ENCODE results near the gene C15orf62. TPM values are rescaled to one million over a fixed set of nuclear protein-coding genes. Genes with fewer than 3 reads are reported as not detected.

C15orf62 gene
- total RNA-seq, 1 experiment from 2014 or later: 0.72 TPM

- ChIA-PET POLR2A (interaction anchor here (0.5 to 0.6 kb wide), 2 partner anchors 127 to 238 kb away, joined by 3 to 6 read pairs; no protein-coding TSS in a partner anchor), CTCF (interaction anchor here (0.6 to 1.5 kb wide), 8 partner anchors 9 to 531 kb away, joined by 3 to 11 read pairs (median 4); partner anchors contain the start of gene GCHFR)
- H3K27ac Mint-ChIP-seq: no peak overlapping the region
- H3K9me3 Mint-ChIP-seq: no peaks in the 10 kb centered on the region
- ATAC-seq: no peak
- H3K36me3 Mint-ChIP-seq: peaks cover 8% of the 10 kb centered on the region
- peaks cover 40% of the 10 kb centered on the region for H3K4me1 Mint-ChIP-seq
- no peak for DNase-seq (ENCODE audit: low spot score)
- no peaks in the 10 kb centered on the region for H3K27me3 Mint-ChIP-seq (ENCODE audit: low read depth)
- TF ChIP-seq ZNF219 (CRISPR knock-in tag; IDR thresholded peaks at IDR 0.05; ENCODE audit: borderline replicate concordance): no peak
- no peak for TF ChIP-seq RORB (CRISPR knock-in tag; IDR thresholded peaks at IDR 0.05)
- no peak for TF ChIP-seq GTF2I (CRISPR knock-in tag; conservative IDR thresholded peaks at IDR 0.05)
- no peak for TF ChIP-seq ETV6 (CRISPR knock-in tag; IDR thresholded peaks at IDR 0.05)
- no peak for TF ChIP-seq E2F5 (CRISPR knock-in tag; IDR thresholded peaks at IDR 0.05)
- no peak for TF ChIP-seq SP1 (CRISPR knock-in tag; conservative IDR thresholded peaks at IDR 0.05)
- TF ChIP-seq ATF1 (CRISPR knock-in tag; IDR thresholded peaks at IDR 0.05): no peak
- no peak for TF ChIP-seq ZNF416 (CRISPR knock-in tag; IDR thresholded peaks at IDR 0.05)
- no peak for TF ChIP-seq TCF7 (CRISPR knock-in tag; IDR thresholded peaks at IDR 0.05; ENCODE audit: low read depth)
- no peak for TF ChIP-seq GRHL2 (CRISPR knock-in tag; IDR thresholded peaks at IDR 0.05; ENCODE audit: insufficient replicate concordance, severe bottlenecking)
- no peak for TF ChIP-seq ATF3 (CRISPR knock-in tag; conservative IDR thresholded peaks at IDR 0.05)
- TF ChIP-seq STAT6 (CRISPR knock-in tag; conservative IDR thresholded peaks at IDR 0.05; ENCODE audit: low read depth): no peak
- TF ChIP-seq USF2 (CRISPR knock-in tag; IDR thresholded peaks at IDR 0.05): no peak
- TF ChIP-seq FOXK1 (CRISPR knock-in tag; IDR thresholded peaks at IDR 0.05): no peak
- TF ChIP-seq USF1 (CRISPR knock-in tag; IDR thresholded peaks at IDR 0.05): no peak
- H3K4me3 Mint-ChIP-seq: no peak overlapping the region
Observed at GRCh38 chr15:40803688-40804087, 33.9 kb downstream of the C15orf62 start.

- no peak for ATAC-seq
- POLR2A ChIA-PET: interaction anchor here (1.3 to 1.8 kb wide), 3 partner anchors 38 to 112 kb away, joined by 3 to 10 read pairs (median 3); partner anchors contain the start of gene SPINT1
- H3K4me1 Mint-ChIP-seq: peaks cover 22% of the 10 kb centered on the region
Observed at GRCh38 chr15:40806672-40807027, 36.9 kb downstream of the C15orf62 start.

More at GRCh38 chr15:40806672-40807027, 36.9 kb downstream of the C15orf62 start:
- Mint-ChIP-seq H3K27me3 (ENCODE audit: low read depth) (no peaks in the 10 kb centered on the region), H3K4me3 (peak overlapping the region; percentile 98), H3K9me3 (no peaks in the 10 kb centered on the region), H3K36me3 (peaks cover 3% of the 10 kb centered on the region), H3K27ac (peak overlapping the region; percentile 97)
- DNase-seq (ENCODE audit: low spot score): no peak
- TF ChIP-seq TP53 (CRISPR knock-in tag; IDR thresholded peaks at IDR 0.05) (no peak), ATF3 (CRISPR knock-in tag; conservative IDR thresholded peaks at IDR 0.05) (no peak), CTCF (IDR thresholded peaks at IDR 0.05) (no peak), TEAD4 (CRISPR knock-in tag; IDR thresholded peaks at IDR 0.05) (no peak), GTF2I (CRISPR knock-in tag; conservative IDR thresholded peaks at IDR 0.05) (no peak), TEAD1 (CRISPR knock-in tag; IDR thresholded peaks at IDR 0.05) (no peak), E2F1 (CRISPR knock-in tag; IDR thresholded peaks at IDR 0.05) (no peak), ZNF416 (CRISPR knock-in tag; IDR thresholded peaks at IDR 0.05) (no peak), STAT6 (CRISPR knock-in tag; conservative IDR thresholded peaks at IDR 0.05; ENCODE audit: low read depth) (no peak)
- CTCF ChIA-PET: interaction anchor here (0.6 to 3.3 kb wide), 18 partner anchors 14 to 1257 kb away, joined by 3 to 33 read pairs (median 4); partner anchors contain the start of genes GCHFR, PPP1R14D, RHOV and VPS18
